Measurements from ENCODE around the gene KIFC3. TPM values are rescaled to one million over a fixed set of nuclear protein-coding genes. Genes with fewer than 3 reads are reported as not detected.
"Not testable (repeated sequence)": the region's sequence is repeated elsewhere in the genome, so short reads cannot be mapped to it uniquely, and the experiment has no call there.

The KIFC3 gene
- total and polyA plus RNA-seq, 7 experiments from 2014 or later, result 0.73 to 9.2 (median 1.6) TPM; not detected in 3

DNA sequence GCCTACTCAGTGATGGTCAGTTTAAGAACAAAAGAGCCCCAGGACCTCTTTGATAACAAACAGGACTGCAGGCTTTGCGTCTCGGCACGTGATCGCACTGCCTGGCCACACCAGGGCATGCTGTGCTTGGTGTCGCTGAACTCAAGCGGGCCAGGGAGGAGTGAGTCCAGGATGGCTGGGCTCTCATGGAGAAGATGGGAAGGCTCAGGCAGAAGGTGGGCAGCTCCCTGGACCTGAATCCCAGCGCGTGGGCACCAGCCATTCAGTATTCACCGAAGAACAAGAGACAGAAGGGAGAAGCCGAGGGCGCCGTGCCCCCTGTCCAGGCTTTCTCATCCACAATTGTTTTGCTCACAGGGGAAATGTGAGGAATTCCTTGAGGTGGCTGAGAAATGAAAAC is 54.8 kb downstream of the KIFC3 start:
- H3K27me3 ChIP-seq (ENCODE audit: control insufficient read depth in 2 of 2, insufficient read depth in 2 of 2, low read length in 2 of 2), result no peaks in the 10 kb centered on the region
- peaks cover 0 to 12% (median 0%) of the 10 kb centered on the region in 7 donors for H3K4me1 Mint-ChIP-seq
- H3K4me3 Mint-ChIP-seq, result no peak overlapping the region
- no peaks in the 10 kb centered on the region for H3K9me3 ChIP-seq (ENCODE audit: control insufficient read depth in 2 of 3, low read length in 3 of 3)
- peaks cover 2 to 37% (median 4%) of the 10 kb centered on the region in 5 donors for H3K36me3 Mint-ChIP-seq
- no peaks in the 10 kb centered on the region for H3K27me3 Mint-ChIP-seq
- no peak overlapping the region for H3K27ac ChIP-seq (ENCODE audit: low read depth, low read length)
- POLR2A ChIA-PET, result no interaction called here
- CTCF ChIA-PET, result no interaction called here
- no peak for ATAC-seq
- peaks cover 0 to 38% (median 3%) of the 10 kb centered on the region in 3 experiments for H3K36me3 ChIP-seq (ENCODE audit: control insufficient read depth in 2 of 3, insufficient read depth in 3 of 3, low read length in 3 of 3)
- no peaks in the 10 kb centered on the region for H3K9me3 Mint-ChIP-seq
- no peak overlapping the region for H3K4me3 ChIP-seq (ENCODE audit: low read length)
- DNase-seq, result no peak
- no peak overlapping the region for H3K27ac Mint-ChIP-seq
- intact Hi-C loops (cut with micrococcal nuclease), result no loop called here
- H3K4me1 ChIP-seq (ENCODE audit: control insufficient read depth in 2 of 2, insufficient read depth in 2 of 2, low read length in 2 of 2), result no peaks in the 10 kb centered on the region

DNA sequence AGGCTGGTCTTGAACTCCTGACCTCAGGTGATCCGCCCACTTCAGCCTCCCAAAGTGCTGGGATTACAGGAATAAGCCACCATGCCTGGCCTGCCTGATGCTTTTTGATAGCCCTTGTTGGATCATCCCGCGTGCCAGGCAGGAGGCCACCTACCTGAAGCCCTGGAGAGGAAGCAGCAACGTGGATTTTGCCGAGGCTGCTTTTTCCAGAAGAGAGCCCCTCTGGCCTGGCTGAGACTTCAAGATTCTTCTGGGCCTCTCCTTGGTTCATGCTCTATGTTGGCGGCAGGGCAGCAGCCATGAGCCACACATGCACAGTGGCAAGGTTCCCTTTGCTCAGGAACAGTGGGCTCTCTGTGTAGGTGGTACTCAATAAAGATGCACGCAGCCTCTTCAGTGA is 55.2 kb downstream of the KIFC3 start:
- Histone ChIP-seq H3K27ac (ENCODE audit: low read depth, low read length) (no peak overlapping the region), H3K4me1 (ENCODE audit: control insufficient read depth in 2 of 2, insufficient read depth in 2 of 2, low read length in 2 of 2) (no peaks in the 10 kb centered on the region), H3K9me3 (ENCODE audit: control insufficient read depth in 2 of 3, low read length in 3 of 3) (no peaks in the 10 kb centered on the region), H3K36me3 (ENCODE audit: control insufficient read depth in 2 of 3, insufficient read depth in 3 of 3, low read length in 3 of 3) (peaks cover 0 to 34% (median 3%) of the 10 kb centered on the region in 3 experiments), H3K4me3 (ENCODE audit: low read length) (no peak overlapping the region), H3K27me3 (ENCODE audit: control insufficient read depth in 2 of 2, insufficient read depth in 2 of 2, low read length in 2 of 2) (no peaks in the 10 kb centered on the region)
- H3K36me3 Mint-ChIP-seq, result peaks cover 2 to 37% (median 4%) of the 10 kb centered on the region in 5 donors
- H3K27ac Mint-ChIP-seq, result no peak overlapping the region
- no peak for ATAC-seq
- H3K27me3 Mint-ChIP-seq, result no peaks in the 10 kb centered on the region
- DNase-seq, result no peak
- H3K4me3 Mint-ChIP-seq, result no peak overlapping the region
- ChIA-PET CTCF (no interaction called here), POLR2A (no interaction called here)
- intact Hi-C loops (cut with micrococcal nuclease), result no loop called here
- H3K4me1 Mint-ChIP-seq, result peaks cover 0 to 12% (median 0%) of the 10 kb centered on the region in 7 donors
- no peaks in the 10 kb centered on the region for H3K9me3 Mint-ChIP-seq

GRCh38 chr16:57746316-57746715 is 56.0 kb downstream of the KIFC3 start:
- H3K27me3 ChIP-seq (ENCODE audit: control insufficient read depth in 2 of 2, insufficient read depth in 2 of 2, low read length in 2 of 2); DNase-seq; intact Hi-C loops (cut with micrococcal nuclease); CTCF ChIA-PET; H3K4me3 Mint-ChIP-seq; H3K27ac ChIP-seq (ENCODE audit: low read depth, low read length); H3K4me3 ChIP-seq (ENCODE audit: low read length); H3K4me1 ChIP-seq (ENCODE audit: control insufficient read depth in 2 of 2, insufficient read depth in 2 of 2, low read length in 2 of 2); H3K9me3 ChIP-seq (ENCODE audit: control insufficient read depth in 2 of 3, low read length in 3 of 3); H3K27me3 Mint-ChIP-seq; ATAC-seq; H3K9me3 Mint-ChIP-seq; H3K27ac Mint-ChIP-seq: not testable (repeated sequence)
- Mint-ChIP-seq H3K4me1 (peaks cover 0 to 12% (median 0%) of the 10 kb centered on the region in 7 donors), H3K36me3 (peaks cover 0 to 34% (median 4%) of the 10 kb centered on the region in 5 donors)
- POLR2A ChIA-PET, result interaction anchor here (1.1 kb wide), 1 partner anchor 9 kb away, joined by 3 read pairs; no protein-coding TSS in a partner anchor
- H3K36me3 ChIP-seq (ENCODE audit: control insufficient read depth in 2 of 3, insufficient read depth in 3 of 3, low read length in 3 of 3), result peaks cover 0 to 27% (median 0%) of the 10 kb centered on the region in 3 experiments

DNA sequence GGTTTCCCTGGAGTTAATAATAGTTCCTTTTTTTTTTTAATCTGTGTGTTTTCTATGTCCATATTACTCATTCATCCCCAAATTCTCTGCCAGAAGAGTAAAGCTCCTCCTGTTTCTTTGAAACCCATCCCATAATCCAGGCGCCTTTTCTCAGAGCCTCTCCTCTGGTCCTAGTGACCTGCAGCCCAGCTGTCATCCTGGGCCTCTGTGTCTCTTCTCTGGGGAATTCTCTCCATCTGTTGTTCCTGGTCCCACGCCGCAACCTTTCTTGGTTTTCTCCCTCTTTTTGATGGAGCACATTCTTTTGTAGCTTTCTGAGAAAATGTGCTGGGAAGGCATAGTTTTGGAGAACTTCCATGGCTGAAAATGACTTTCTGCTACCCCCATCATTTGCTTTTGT is 56.5 kb downstream of the KIFC3 start:
- Histone ChIP-seq H3K27me3 (ENCODE audit: control insufficient read depth in 2 of 2, insufficient read depth in 2 of 2, low read length in 2 of 2) (no peaks in the 10 kb centered on the region), H3K27ac (ENCODE audit: low read depth, low read length) (no peak overlapping the region), H3K4me3 (ENCODE audit: low read length) (no peak overlapping the region), H3K9me3 (ENCODE audit: control insufficient read depth in 2 of 3, low read length in 3 of 3) (no peaks in the 10 kb centered on the region), H3K4me1 (ENCODE audit: control insufficient read depth in 2 of 2, insufficient read depth in 2 of 2, low read length in 2 of 2) (no peaks in the 10 kb centered on the region), H3K36me3 (ENCODE audit: control insufficient read depth in 2 of 3, insufficient read depth in 3 of 3, low read length in 3 of 3) (peaks cover 0 to 22% (median 0%) of the 10 kb centered on the region in 3 experiments)
- no peak for ATAC-seq
- Mint-ChIP-seq H3K27ac (no peak overlapping the region), H3K9me3 (no peaks in the 10 kb centered on the region), H3K27me3 (no peaks in the 10 kb centered on the region), H3K36me3 (peaks cover 0 to 35% (median 0%) of the 10 kb centered on the region in 5 donors), H3K4me1 (peaks cover 0 to 7% (median 0%) of the 10 kb centered on the region in 7 donors), H3K4me3 (peak overlapping the region in 1 of 10 donors; percentile 43)
- ChIA-PET POLR2A (interaction anchor here (1.1 kb wide), 1 partner anchor 9 kb away, joined by 3 read pairs; no protein-coding TSS in a partner anchor), CTCF (no interaction called here)
- DNase-seq, result no peak
- intact Hi-C loops (cut with micrococcal nuclease), result no loop called here

DNA sequence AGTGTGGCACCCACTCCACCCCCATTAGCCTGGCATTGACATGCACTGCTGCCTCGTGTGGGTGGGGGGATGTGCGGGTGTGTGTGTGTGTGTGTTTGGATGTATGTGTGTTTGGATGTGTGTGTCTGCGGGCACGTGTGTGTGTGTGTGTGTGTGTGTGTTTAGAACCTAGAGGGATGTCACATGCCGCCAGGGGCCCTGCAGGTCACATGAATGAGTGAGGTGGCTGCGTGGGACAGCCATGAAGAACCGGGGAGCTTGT is 57.7 kb downstream of the KIFC3 start:
- Histone ChIP-seq H3K27ac (ENCODE audit: low read depth, low read length) (no peak overlapping the region), H3K9me3 (ENCODE audit: control insufficient read depth in 2 of 3, low read length in 3 of 3) (no peaks in the 10 kb centered on the region), H3K36me3 (ENCODE audit: control insufficient read depth in 2 of 3, insufficient read depth in 3 of 3, low read length in 3 of 3) (peaks cover 0 to 22% (median 0%) of the 10 kb centered on the region in 3 experiments), H3K27me3 (ENCODE audit: control insufficient read depth in 2 of 2, insufficient read depth in 2 of 2, low read length in 2 of 2) (no peaks in the 10 kb centered on the region), H3K4me1 (ENCODE audit: control insufficient read depth in 2 of 2, insufficient read depth in 2 of 2, low read length in 2 of 2) (no peaks in the 10 kb centered on the region), H3K4me3 (ENCODE audit: low read length) (no peak overlapping the region)
- ATAC-seq (no peak), DNase-seq (no peak)
- Mint-ChIP-seq H3K4me3 (no peak overlapping the region), H3K27me3 (no peaks in the 10 kb centered on the region), H3K27ac (no peak overlapping the region), H3K9me3 (no peaks in the 10 kb centered on the region), H3K36me3 (peaks cover 0 to 35% (median 0%) of the 10 kb centered on the region in 5 donors), H3K4me1 (no peaks in the 10 kb centered on the region)
- ChIA-PET POLR2A (no interaction called here), CTCF (no interaction called here)
- intact Hi-C loops (cut with micrococcal nuclease), result no loop called here

- no peaks in the 10 kb centered on the region for H3K9me3 ChIP-seq (ENCODE audit: control insufficient read depth in 2 of 3, low read length in 3 of 3)
- Mint-ChIP-seq H3K27ac (no peak overlapping the region), H3K36me3 (peaks cover 0 to 35% (median 0%) of the 10 kb centered on the region in 5 donors), H3K4me1 (no peaks in the 10 kb centered on the region), H3K4me3 (no peak overlapping the region), H3K9me3 (no peaks in the 10 kb centered on the region), H3K27me3 (no peaks in the 10 kb centered on the region)
- POLR2A ChIA-PET, result no interaction called here
- CTCF ChIA-PET, result no interaction called here
- no peaks in the 10 kb centered on the region for H3K4me1 ChIP-seq (ENCODE audit: control insufficient read depth in 2 of 2, insufficient read depth in 2 of 2, low read length in 2 of 2)
- H3K4me3 ChIP-seq (ENCODE audit: low read length), result no peak overlapping the region
- ATAC-seq, result no peak
- no peak overlapping the region for H3K27ac ChIP-seq (ENCODE audit: low read depth, low read length)
- H3K27me3 ChIP-seq (ENCODE audit: control insufficient read depth in 2 of 2, insufficient read depth in 2 of 2, low read length in 2 of 2), result no peaks in the 10 kb centered on the region
- peaks cover 0 to 22% (median 0%) of the 10 kb centered on the region in 3 experiments for H3K36me3 ChIP-seq (ENCODE audit: control insufficient read depth in 2 of 3, insufficient read depth in 3 of 3, low read length in 3 of 3)
- intact Hi-C loops (cut with micrococcal nuclease), result no loop called here
- no peak for DNase-seq
Observed at GRCh38 chr16:57743886-57744641, 58.2 kb downstream of the KIFC3 start.

GRCh38 chr16:57743458-57743857 is 58.8 kb downstream of the KIFC3 start:
- no peaks in the 10 kb centered on the region for H3K4me1 ChIP-seq (ENCODE audit: control insufficient read depth in 2 of 2, insufficient read depth in 2 of 2, low read length in 2 of 2)
- Mint-ChIP-seq H3K4me1 (no peaks in the 10 kb centered on the region), H3K36me3 (peaks cover 0 to 35% (median 0%) of the 10 kb centered on the region in 5 donors), H3K27me3 (no peaks in the 10 kb centered on the region), H3K27ac (no peak overlapping the region), H3K4me3 (no peak overlapping the region), H3K9me3 (no peaks in the 10 kb centered on the region)
- DNase-seq (no peak), ATAC-seq (no peak)
- ChIA-PET POLR2A (no interaction called here), CTCF (no interaction called here)
- H3K27me3 ChIP-seq (ENCODE audit: control insufficient read depth in 2 of 2, insufficient read depth in 2 of 2, low read length in 2 of 2), result no peaks in the 10 kb centered on the region
- H3K4me3 ChIP-seq (ENCODE audit: low read length), result no peak overlapping the region
- intact Hi-C loops (cut with micrococcal nuclease), result no loop called here
- no peaks in the 10 kb centered on the region for H3K9me3 ChIP-seq (ENCODE audit: control insufficient read depth in 2 of 3, low read length in 3 of 3)
- no peak overlapping the region for H3K27ac ChIP-seq (ENCODE audit: low read depth, low read length)
- peaks cover 0 to 22% (median 0%) of the 10 kb centered on the region in 3 experiments for H3K36me3 ChIP-seq (ENCODE audit: control insufficient read depth in 2 of 3, insufficient read depth in 3 of 3, low read length in 3 of 3)
